A549 (cell line): ENCODE results near the gene RAP1GAP2. TPM values are rescaled to one million over a fixed set of nuclear protein-coding genes. Genes with fewer than 3 reads are reported as not detected.

Source experiments
- ATAC-seq, 2 experiments: fragments of 200-7000 bp in 1 of 2; fragments of >200 bp in 1 of 2; cut with Nextera tagmentation in 1 of 2; cut with Tn5 transposase in 1 of 2; 3 replicates each; pipeline versions ENCODE4 v1.8.0 to v1.9.1; 2018 to 2020; ENCODE audit warnings: mild to moderate bottlenecking in 1 of 2, moderate library complexity in 1 of 2
- CTCF ChIA-PET: fragments of 300-600 bp; sonication (Branson Sonifier 250); formaldehyde crosslinking; extraction: SDS; loops from one replicate; lab custom pipeline; 2021; ENCODE audit warnings: antibody characterized with exemption, inconsistent platforms; lab: Yijun Ruan, JAX
- POLR2A ChIA-PET: fragments of 350-600 bp; formaldehyde crosslinking; extraction: SDS; loops from one replicate; lab custom pipeline; 2021; ENCODE audit warnings: antibody characterized with exemption, inconsistent platforms; lab: Yijun Ruan, JAX
- DNase-seq, 2 experiments: peaks; one replicate each; pipeline versions ENCODE4 v3.0.0 to v3.0.0-alpha.2; 2011 to 2016; ENCODE audit warnings: low read depth in 1 of 2, low spot score in 1 of 2
- FAIRE-seq: peaks from 2 replicates; lab custom pipeline; 2011; peaks lifted over from hg19 to GRCh38; lab: Jason Lieb, UNC
- H3K27ac ChIP-seq, 2 experiments: fragments of >200 bp; sonication (Bioruptor Twin); formaldehyde crosslinking; 3 replicates each; pipeline ENCODE4 v1.5.1; 2016 to 2017
- H3K4me1 ChIP-seq: fragments of >200 bp; sonication (Bioruptor Twin); formaldehyde crosslinking; 3 replicates; pipeline ENCODE4 v1.6.1; 2016
- H3K4me2 ChIP-seq: fragments of >200 bp; sonication (Bioruptor Twin); formaldehyde crosslinking; 3 replicates; pipeline ENCODE4 v1.6.1; 2016
- H3K4me3 ChIP-seq: fragments of >200 bp; sonication (Bioruptor Twin); formaldehyde crosslinking; 3 replicates; pipeline ENCODE4 v1.5.1; 2016
- H3K9me3 ChIP-seq: fragments of >200 bp; sonication (Bioruptor Twin); formaldehyde crosslinking; 3 replicates; pipeline ENCODE4 v1.6.1; 2016
- CBX2 ChIP-seq: fragments of 200-600 bp; sonication (generic); IDR thresholded peaks from 2 replicates; pipeline ENCODE4 v1.6.1; 2016; ENCODE audit warnings: low read depth, mild to moderate bottlenecking, borderline replicate concordance
- CHD2 ChIP-seq: fragments of 150-350 bp; IDR thresholded peaks from 2 replicates; pipeline ENCODE4 v1.6.1; 2014; ENCODE audit warnings: low read length; ENCODE audit not compliant: partially characterized antibody
- EHF ChIP-seq: fragments of 250-450 bp; sonication (Bioruptor Pico); IDR thresholded peaks from 2 replicates; pipeline ENCODE4 v1.5.0; 2020; ENCODE audit warnings: mild to moderate bottlenecking
- FOXS1 ChIP-seq: fragments of 250-450 bp; sonication (Bioruptor Pico); IDR thresholded peaks from 2 replicates; pipeline ENCODE4 v1.5.0; 2020; ENCODE audit warnings: mild to moderate bottlenecking, moderate library complexity
- HDAC2 ChIP-seq: fragments of 200-600 bp; sonication (generic); IDR thresholded peaks from 2 replicates; pipeline ENCODE4 v1.6.1; 2016
- HOXB5 ChIP-seq: fragments of 250-450 bp; sonication (Bioruptor Pico); IDR thresholded peaks from 2 replicates; pipeline ENCODE4 v1.5.0; 2020; ENCODE audit warnings: mild to moderate bottlenecking, moderate library complexity
- JUN ChIP-seq, 2 experiments: fragments of >200 bp; sonication (Bioruptor Twin); formaldehyde crosslinking; IDR thresholded peaks; 2 replicates in 1 of 2; 3 replicates in 1 of 2; pipeline ENCODE4 v1.6.1; 2016 to 2017
- NFE2L2 ChIP-seq: fragments of 150-350 bp; conservative IDR thresholded peaks from 2 replicates; pipeline ENCODE4 v1.6.1; 2014; ENCODE audit warnings: low read length
- POLR2A ChIP-seq: IDR thresholded peaks from 2 replicates; pipeline ENCODE4 v1.6.1; 2012; ENCODE audit warnings: mild to moderate bottlenecking, low read length
- RAD21 ChIP-seq, 2 experiments: fragments of >200 bp in 1 of 2; sonication (Bioruptor Twin) in 1 of 2; formaldehyde crosslinking in 1 of 2; IDR thresholded peaks in 1 of 2; conservative IDR thresholded peaks in 1 of 2; 2 replicates in 1 of 2; 3 replicates in 1 of 2; pipeline ENCODE4 v1.6.1; 2012 to 2018; ENCODE audit warnings: inconsistent platforms in 1 of 2
- RFX5 ChIP-seq: fragments of 450-650 bp; IDR thresholded peaks from 2 replicates; pipeline ENCODE4 v1.7.1; 2014; ENCODE audit warnings: antibody characterized with exemption, mild to moderate bottlenecking, moderate library complexity
- ZSCAN20 ChIP-seq: fragments of 250-450 bp; sonication (Bioruptor Pico); IDR thresholded peaks from 2 replicates; pipeline ENCODE4 v1.8.0; 2022; ENCODE audit warnings: mild to moderate bottlenecking, moderate library complexity
- WGBS: methylation state at CpG from one replicate; pipeline ENCODE4 v1.1.6; 2017; ENCODE audit errors: missing lambda C conversion rate; 5-methylcytosine and 5-hydroxymethylcytosine counted together
- polyA plus RNA-seq, 4 experiments: library from polyadenylated mRNA; depleted of rRNA in 3 of 4; stranded (reverse); fragments of >200 nt; fragmentation: RNase III in 1 of 4; extraction: RNeasy Plus Mini Kit Qiagen cat#74134 plus additional on column Dnase treatment in 1 of 4; gene quantifications; 2 replicates in 3 of 4; 3 replicates in 1 of 4; pipeline ENCODE4 v1.2.3, GENCODE V29; 2011 to 2017
- TF ChIP-seq, protein P1 (sequence below): fragments of >200 bp; sonication (Bioruptor Twin); formaldehyde crosslinking; IDR thresholded peaks from 3 replicates; pipeline ENCODE4 v1.5.1; 2016
- TF ChIP-seq, protein P2 (sequence below): fragments of 200-600 bp; sonication (generic); IDR thresholded peaks from 2 replicates; pipeline ENCODE4 v1.6.1; 2016; ENCODE audit warnings: antibody characterized with exemption, mild to moderate bottlenecking, moderate library complexity
- TF ChIP-seq, protein P3 (sequence below): fragments of >200 bp; sonication (Bioruptor Twin); formaldehyde crosslinking; IDR thresholded peaks from 3 replicates; pipeline ENCODE4 v1.6.1; 2016
- TF ChIP-seq, protein P4 (sequence below): fragments of 250-450 bp; sonication (Bioruptor Pico); IDR thresholded peaks from 2 replicates; pipeline ENCODE4 v1.5.0; 2021; ENCODE audit warnings: mild to moderate bottlenecking, moderate library complexity, borderline replicate concordance
- TF ChIP-seq, protein P5 (sequence below): fragments of >200 bp; sonication (Bioruptor Twin); formaldehyde crosslinking; IDR thresholded peaks from 2 replicates; pipeline ENCODE4 v1.6.1; 2016

Gene RAP1GAP2
- polyA plus RNA-seq, 2 of the 4 experiments (the other 2 are of a cell fraction): 8.3 to 20.8 TPM

DNA sequence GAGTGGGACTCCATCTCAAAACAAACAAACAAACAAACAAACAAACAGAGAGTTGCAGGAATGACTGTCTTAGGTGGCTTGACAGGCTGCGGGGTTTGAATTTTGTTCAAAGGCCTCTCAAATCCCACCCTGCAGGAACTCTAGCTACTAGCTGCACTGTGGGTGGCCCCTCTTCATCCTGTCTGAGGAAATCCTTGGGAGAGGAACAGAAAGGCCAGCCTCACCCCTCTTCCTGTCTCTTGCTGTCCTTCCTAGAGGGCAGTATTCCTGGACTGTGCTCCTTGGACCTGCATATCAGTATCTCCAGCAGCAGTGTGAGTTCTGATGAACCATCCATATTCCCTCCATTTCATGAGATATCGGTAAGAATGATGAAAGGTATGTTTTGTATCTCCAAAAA, 44.7 kb upstream of the RAP1GAP2 start:
- H3K4me1 ChIP-seq: peaks cover 16% of the 10 kb centered on the region
- FAIRE-seq (no peak), DNase-seq (peak in 1 of 2 experiments; percentile 34), ATAC-seq (peak in 1 of 2 experiments; percentile 8; a peak in 1 of 6 replicates)
- TF ChIP-seq, protein P1, sequence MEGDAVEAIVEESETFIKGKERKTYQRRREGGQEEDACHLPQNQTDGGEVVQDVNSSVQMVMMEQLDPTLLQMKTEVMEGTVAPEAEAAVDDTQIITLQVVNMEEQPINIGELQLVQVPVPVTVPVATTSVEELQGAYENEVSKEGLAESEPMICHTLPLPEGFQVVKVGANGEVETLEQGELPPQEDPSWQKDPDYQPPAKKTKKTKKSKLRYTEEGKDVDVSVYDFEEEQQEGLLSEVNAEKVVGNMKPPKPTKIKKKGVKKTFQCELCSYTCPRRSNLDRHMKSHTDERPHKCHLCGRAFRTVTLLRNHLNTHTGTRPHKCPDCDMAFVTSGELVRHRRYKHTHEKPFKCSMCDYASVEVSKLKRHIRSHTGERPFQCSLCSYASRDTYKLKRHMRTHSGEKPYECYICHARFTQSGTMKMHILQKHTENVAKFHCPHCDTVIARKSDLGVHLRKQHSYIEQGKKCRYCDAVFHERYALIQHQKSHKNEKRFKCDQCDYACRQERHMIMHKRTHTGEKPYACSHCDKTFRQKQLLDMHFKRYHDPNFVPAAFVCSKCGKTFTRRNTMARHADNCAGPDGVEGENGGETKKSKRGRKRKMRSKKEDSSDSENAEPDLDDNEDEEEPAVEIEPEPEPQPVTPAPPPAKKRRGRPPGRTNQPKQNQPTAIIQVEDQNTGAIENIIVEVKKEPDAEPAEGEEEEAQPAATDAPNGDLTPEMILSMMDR: 0 out of 3 replicates have a peak, but pooled peaks have one; percentile 10
- TF ChIP-seq, protein P2, sequence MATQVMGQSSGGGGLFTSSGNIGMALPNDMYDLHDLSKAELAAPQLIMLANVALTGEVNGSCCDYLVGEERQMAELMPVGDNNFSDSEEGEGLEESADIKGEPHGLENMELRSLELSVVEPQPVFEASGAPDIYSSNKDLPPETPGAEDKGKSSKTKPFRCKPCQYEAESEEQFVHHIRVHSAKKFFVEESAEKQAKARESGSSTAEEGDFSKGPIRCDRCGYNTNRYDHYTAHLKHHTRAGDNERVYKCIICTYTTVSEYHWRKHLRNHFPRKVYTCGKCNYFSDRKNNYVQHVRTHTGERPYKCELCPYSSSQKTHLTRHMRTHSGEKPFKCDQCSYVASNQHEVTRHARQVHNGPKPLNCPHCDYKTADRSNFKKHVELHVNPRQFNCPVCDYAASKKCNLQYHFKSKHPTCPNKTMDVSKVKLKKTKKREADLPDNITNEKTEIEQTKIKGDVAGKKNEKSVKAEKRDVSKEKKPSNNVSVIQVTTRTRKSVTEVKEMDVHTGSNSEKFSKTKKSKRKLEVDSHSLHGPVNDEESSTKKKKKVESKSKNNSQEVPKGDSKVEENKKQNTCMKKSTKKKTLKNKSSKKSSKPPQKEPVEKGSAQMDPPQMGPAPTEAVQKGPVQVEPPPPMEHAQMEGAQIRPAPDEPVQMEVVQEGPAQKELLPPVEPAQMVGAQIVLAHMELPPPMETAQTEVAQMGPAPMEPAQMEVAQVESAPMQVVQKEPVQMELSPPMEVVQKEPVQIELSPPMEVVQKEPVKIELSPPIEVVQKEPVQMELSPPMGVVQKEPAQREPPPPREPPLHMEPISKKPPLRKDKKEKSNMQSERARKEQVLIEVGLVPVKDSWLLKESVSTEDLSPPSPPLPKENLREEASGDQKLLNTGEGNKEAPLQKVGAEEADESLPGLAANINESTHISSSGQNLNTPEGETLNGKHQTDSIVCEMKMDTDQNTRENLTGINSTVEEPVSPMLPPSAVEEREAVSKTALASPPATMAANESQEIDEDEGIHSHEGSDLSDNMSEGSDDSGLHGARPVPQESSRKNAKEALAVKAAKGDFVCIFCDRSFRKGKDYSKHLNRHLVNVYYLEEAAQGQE: no peak
- no peak overlapping the region for H3K4me2 ChIP-seq
- ChIA-PET POLR2A (no interaction called here), CTCF (interaction anchor here (1.0 to 2.8 kb wide), 2 partner anchors 27 to 35 kb away, joined by 4 to 16 read pairs; no protein-coding TSS in a partner anchor)
- 84% methylated on average over 2 of the region's 2 CpGs for WGBS
- no peaks in the 10 kb centered on the region for H3K9me3 ChIP-seq
- H3K27ac ChIP-seq: no peak overlapping the region
- no peak overlapping the region for H3K4me3 ChIP-seq

DNA sequence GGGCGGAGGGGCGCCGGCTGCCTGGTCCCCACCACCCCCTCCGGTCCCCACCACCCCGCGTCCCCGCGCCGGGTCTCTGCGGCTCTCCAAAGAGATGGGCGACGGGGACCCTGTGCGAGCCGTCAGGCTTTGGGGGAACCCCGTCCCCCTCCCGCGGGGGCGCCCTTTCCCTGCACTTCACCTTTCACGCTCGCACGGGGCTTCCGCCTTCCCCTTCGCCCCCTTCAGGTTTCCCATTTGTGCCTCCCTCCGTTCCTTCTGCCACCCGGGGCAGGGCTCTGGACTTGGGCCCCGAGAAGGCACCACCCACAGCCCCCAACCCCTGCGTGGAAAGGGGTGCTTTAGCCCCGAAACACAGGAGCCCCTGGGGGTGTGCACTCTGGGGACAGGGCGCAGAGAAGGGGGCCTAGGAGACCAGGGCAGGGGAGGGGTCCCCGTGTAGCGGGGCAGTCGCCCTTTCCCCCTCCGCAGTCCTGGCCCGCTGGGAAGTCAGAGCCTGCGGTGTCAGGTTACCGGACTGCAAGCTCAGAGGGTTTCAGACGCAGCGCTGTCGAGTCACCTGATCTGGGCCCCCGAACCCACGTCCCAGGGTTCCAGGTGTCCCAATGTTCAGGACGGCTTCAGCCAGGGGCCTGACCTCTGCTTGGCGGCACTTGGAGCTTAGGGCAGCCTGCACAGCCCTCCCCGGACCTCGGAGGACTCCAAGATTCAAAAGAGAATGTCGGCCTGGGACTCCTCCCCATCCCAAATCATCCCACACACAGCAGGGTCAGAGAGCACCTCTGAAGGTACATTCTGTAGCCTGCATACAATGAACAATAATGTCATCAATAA, 40.1 kb upstream of the RAP1GAP2 start:
- ChIA-PET POLR2A (interaction anchor here (1.0 kb wide), 1 partner anchor 30 kb away, joined by 3 read pairs; no protein-coding TSS in a partner anchor), CTCF (interaction anchor here (1.3 to 1.8 kb wide), 4 partner anchors 30 to 72 kb away, joined by 3 to 5 read pairs (median 4); no protein-coding TSS in a partner anchor)
- Histone ChIP-seq H3K4me3 (peak overlapping the region; percentile 56), H3K4me2 (peak overlapping the region; percentile 91), H3K4me1 (peaks cover 11% of the 10 kb centered on the region; the same call in 2 of the 3 replicates), H3K9me3 (no peaks in the 10 kb centered on the region), H3K27ac (peak overlapping the region; percentile 30 to 67; a peak in 4 of 6 replicates)
- no peak for FAIRE-seq
- TF ChIP-seq FOXS1 (no peak), RFX5 (no peak), RAD21 (conservative IDR thresholded peaks at IDR 0.05 in 1 of 2, IDR thresholded peaks at IDR 0.05 in 1 of 2) (no peak), NFE2L2 (no peak), JUN (IDR thresholded peaks at IDR 0.05) (no peak), HDAC2 (no peak), CHD2 (no peak), POLR2A (no peak), CBX2 (no peak), ZSCAN20 (no peak), HOXB5 (CRISPR knock-in tag) (no peak), EHF (CRISPR knock-in tag) (no peak)
- TF ChIP-seq, protein P2: no peak
- TF ChIP-seq, protein P3, sequence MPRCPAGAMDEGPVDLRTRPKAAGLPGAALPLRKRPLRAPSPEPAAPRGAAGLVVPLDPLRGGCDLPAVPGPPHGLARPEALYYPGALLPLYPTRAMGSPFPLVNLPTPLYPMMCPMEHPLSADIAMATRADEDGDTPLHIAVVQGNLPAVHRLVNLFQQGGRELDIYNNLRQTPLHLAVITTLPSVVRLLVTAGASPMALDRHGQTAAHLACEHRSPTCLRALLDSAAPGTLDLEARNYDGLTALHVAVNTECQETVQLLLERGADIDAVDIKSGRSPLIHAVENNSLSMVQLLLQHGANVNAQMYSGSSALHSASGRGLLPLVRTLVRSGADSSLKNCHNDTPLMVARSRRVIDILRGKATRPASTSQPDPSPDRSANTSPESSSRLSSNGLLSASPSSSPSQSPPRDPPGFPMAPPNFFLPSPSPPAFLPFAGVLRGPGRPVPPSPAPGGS: no peak
- TF ChIP-seq, protein P4, sequence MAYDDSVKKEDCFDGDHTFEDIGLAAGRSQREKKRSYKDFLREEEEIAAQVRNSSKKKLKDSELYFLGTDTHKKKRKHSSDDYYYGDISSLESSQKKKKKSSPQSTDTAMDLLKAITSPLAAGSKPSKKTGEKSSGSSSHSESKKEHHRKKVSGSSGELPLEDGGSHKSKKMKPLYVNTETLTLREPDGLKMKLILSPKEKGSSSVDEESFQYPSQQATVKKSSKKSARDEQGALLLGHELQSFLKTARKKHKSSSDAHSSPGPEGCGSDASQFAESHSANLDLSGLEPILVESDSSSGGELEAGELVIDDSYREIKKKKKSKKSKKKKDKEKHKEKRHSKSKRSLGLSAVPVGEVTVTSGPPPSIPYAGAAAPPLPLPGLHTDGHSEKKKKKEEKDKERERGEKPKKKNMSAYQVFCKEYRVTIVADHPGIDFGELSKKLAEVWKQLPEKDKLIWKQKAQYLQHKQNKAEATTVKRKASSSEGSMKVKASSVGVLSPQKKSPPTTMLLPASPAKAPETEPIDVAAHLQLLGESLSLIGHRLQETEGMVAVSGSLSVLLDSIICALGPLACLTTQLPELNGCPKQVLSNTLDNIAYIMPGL: no peak
- TF ChIP-seq, protein P5, sequence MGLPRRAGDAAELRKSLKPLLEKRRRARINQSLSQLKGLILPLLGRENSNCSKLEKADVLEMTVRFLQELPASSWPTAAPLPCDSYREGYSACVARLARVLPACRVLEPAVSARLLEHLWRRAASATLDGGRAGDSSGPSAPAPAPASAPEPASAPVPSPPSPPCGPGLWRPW: no peak
- WGBS: 9% methylated on average over 33 of the region's 46 CpGs
- ATAC-seq: peak; percentile 68 to 71
- no peak for DNase-seq
